Gastroesophageal sphincter (tissue), 4 donors: ENCODE results near the gene MAG. TPM values are rescaled to one million over a fixed set of nuclear protein-coding genes. Genes with fewer than 3 reads are reported as not detected.

ENCODE experiments used
- ATAC-seq: fragments of 150-250 bp; one replicate; pipeline ENCODE4 v1.9.1; 2016; ENCODE audit warnings: mild to moderate bottlenecking, moderate library complexity
- H3K27ac ChIP-seq, 4 donors: fragments of 200-600 bp; sonication (generic) in 3 of 4; 1 replicate in 3 of 4; 2 replicates in 1 of 4; pipeline ENCODE4 v1.5.1; 2016 to 2019
- H3K27me3 ChIP-seq: fragments of 200-600 bp; sonication (generic); one replicate; pipeline ENCODE4 v1.5.1; 2019
- H3K36me3 ChIP-seq, 2 donors: fragments of 200-600 bp; sonication (generic); one replicate each; pipeline ENCODE4 v1.5.1; 2019; ENCODE audit warnings: control low read depth in 1 of 2
- H3K4me1 ChIP-seq, 3 donors: fragments of 200-600 bp; sonication (generic); 1 replicate in 2 of 3; 2 replicates in 1 of 3; pipeline ENCODE4 v1.5.1; 2016 to 2019; ENCODE audit warnings: control low read depth in 2 of 3
- H3K4me3 ChIP-seq, 2 donors: fragments of 200-600 bp; sonication (generic); one replicate each; pipeline ENCODE4 v1.5.1; 2019; ENCODE audit warnings: mild to moderate bottlenecking in 1 of 2, moderate library complexity in 1 of 2
- H3K9me3 ChIP-seq, 3 donors: fragments of 200-600 bp; sonication (generic); one replicate each; pipeline ENCODE4 v1.5.1; 2017 to 2019; ENCODE audit warnings: control low read depth in 2 of 3
- CTCF ChIP-seq, 4 experiments: fragments of 200-600 bp in 2 of 4; fragments of 450-650 bp in 2 of 4; sonication (generic) in 1 of 4; IDR thresholded peaks; one replicate each; pipeline ENCODE4 v1.5.1; 2017 to 2019; ENCODE audit warnings: antibody characterized with exemption in 4 of 4, mild to moderate bottlenecking in 2 of 4, moderate library complexity in 2 of 4
- EP300 ChIP-seq: sonication (generic); formaldehyde crosslinking; IDR thresholded peaks from one replicate; pipeline ENCODE4 v1.6.1; 2017; ENCODE audit warnings: antibody characterized with exemption, mild to moderate bottlenecking
- POLR2A ChIP-seq, 2 donors: fragments of 450-650 bp; IDR thresholded peaks; one replicate each; pipeline ENCODE4 v1.6.1; 2017; ENCODE audit warnings: antibody characterized with exemption in 2 of 2, mild to moderate bottlenecking in 2 of 2, moderate library complexity in 1 of 2
- POLR2AphosphoS5 ChIP-seq: sonication (generic); formaldehyde crosslinking; IDR thresholded peaks from one replicate; pipeline ENCODE4 v1.6.1; 2017; ENCODE audit warnings: antibody characterized with exemption
- WGBS, 2 donors: methylation state at CpG; one replicate each; pipeline ENCODE4 v1.1.5; 2018; ENCODE audit warnings: low coverage in 1 of 2; 5-methylcytosine and 5-hydroxymethylcytosine counted together
- total RNA-seq, 4 donors: library from RNA; depleted of rRNA; stranded (reverse); fragments of >200 nt; gene quantifications; one replicate each; pipeline ENCODE4 v1.1.0, GENCODE V29; 2016

The MAG gene
- total RNA-seq = under 1 TPM in 1 of 4 donors, not detected in 3; 0.40 TPM

- no peak for ATAC-seq
- H3K27me3 ChIP-seq = peaks cover 78% of the 10 kb centered on the region
- no peak within 1 kb of the TSS for H3K27ac ChIP-seq
- H3K4me3 ChIP-seq = no peak within 1 kb of the TSS
- WGBS, 2 donors = 93% methylated on average over 4 of the region's 12 CpGs; no CpG with 5 or more reads in 1 of the 2 donors
- H3K9me3 ChIP-seq = no peaks in the 10 kb centered on the region
- H3K4me1 ChIP-seq = no peaks in the 10 kb centered on the region
- no peaks in the 10 kb centered on the region for H3K36me3 ChIP-seq
- no peak for TF ChIP-seq CTCF (IDR thresholded peaks at IDR 0.05)
These were observed at the start of gene MAG for GRCh38 chr19:35291916-35292315. Gene MAG (plus strand): TSS chr19:35292161. CDS start chr19:35295409, 3,248 bp downstream.

GRCh38 chr19:35246466-35247092, 45.4 kb upstream of the MAG start:
- Histone ChIP-seq H3K4me1 (peaks cover 0 to 21% (median 0%) of the 10 kb centered on the region in 3 donors), H3K27ac (no peak overlapping the region), H3K4me3 (no peak overlapping the region), H3K36me3 (no peaks in the 10 kb centered on the region), H3K9me3 (peaks cover 0 to 15% (median 0%) of the 10 kb centered on the region in 3 donors), H3K27me3 (peaks cover 72% of the 10 kb centered on the region)
- TF ChIP-seq CTCF (IDR thresholded peaks at IDR 0.05) (no peak), EP300 (no peak), POLR2A (IDR thresholded peaks at IDR 0.05) (no peak), POLR2AphosphoS5 (no peak)
- no peak for ATAC-seq
- WGBS, 2 donors = 62 to 65% methylated on average over 4 of the region's 4 CpGs

GRCh38 chr19:35247526-35248309, 44.2 kb upstream of the MAG start:
- no peak for TF ChIP-seq POLR2AphosphoS5
- peak in 1 of 4 experiments; percentile 54 for TF ChIP-seq CTCF (IDR thresholded peaks at IDR 0.05)
- H3K27ac ChIP-seq = peak overlapping the region in 3 of 4 donors; percentile 66 to 73 (median 69)
- peaks cover 0 to 11% (median 0%) of the 10 kb centered on the region in 3 donors for H3K9me3 ChIP-seq
- peak; percentile 40 for ATAC-seq
- peaks cover 0 to 21% (median 0%) of the 10 kb centered on the region in 3 donors for H3K4me1 ChIP-seq
- WGBS, 2 donors = 4 to 13% methylated on average over 5 to 12 of the region's 42 CpGs
- H3K27me3 ChIP-seq = peaks cover 65% of the 10 kb centered on the region
- H3K4me3 ChIP-seq = peak overlapping the region; percentile 19 to 51
- H3K36me3 ChIP-seq = no peaks in the 10 kb centered on the region

GRCh38 chr19:35248310-35249145, 43.4 kb upstream of the MAG start, which contains the start of gene LSR:
Gene LSR (plus strand): TSS chr19:35249002. CDS start chr19:35249023, 21 bp downstream.
- H3K27ac ChIP-seq = peak within 1 kb of the TSS in 3 of 4 donors; percentile 66 to 73 (median 69)
- TF ChIP-seq CTCF (IDR thresholded peaks at IDR 0.05) (no peak), POLR2A (IDR thresholded peaks at IDR 0.05) (peak in 1 of 2 donors; percentile 13), POLR2AphosphoS5 (no peak)
- WGBS, 2 donors = 0 to 20% methylated on average over 1 to 22 of the region's 69 CpGs
- no peaks in the 10 kb centered on the region for H3K36me3 ChIP-seq
- peaks cover 0 to 21% (median 0%) of the 10 kb centered on the region in 3 donors for H3K4me1 ChIP-seq
- H3K27me3 ChIP-seq = peaks cover 73% of the 10 kb centered on the region
- ATAC-seq = peak; percentile 76
- H3K9me3 ChIP-seq = peaks cover 0 to 11% (median 0%) of the 10 kb centered on the region in 3 donors
- peak within 1 kb of the TSS; percentile 19 to 51 for H3K4me3 ChIP-seq
